NT2/D1 (cell line): ENCODE measurements around the gene ST8SIA6.

Source experiments
- YY1 ChIP-seq: IDR thresholded peaks from 2 replicates; pipeline ENCODE4 v1.6.1; 2011; ENCODE audit not compliant: insufficient read length, insufficient read depth
- ZNF274 ChIP-seq: IDR thresholded peaks from 2 replicates; pipeline ENCODE4 v1.6.1; 2011; ENCODE audit warnings: mild to moderate bottlenecking, low read depth, low read length

DNA sequence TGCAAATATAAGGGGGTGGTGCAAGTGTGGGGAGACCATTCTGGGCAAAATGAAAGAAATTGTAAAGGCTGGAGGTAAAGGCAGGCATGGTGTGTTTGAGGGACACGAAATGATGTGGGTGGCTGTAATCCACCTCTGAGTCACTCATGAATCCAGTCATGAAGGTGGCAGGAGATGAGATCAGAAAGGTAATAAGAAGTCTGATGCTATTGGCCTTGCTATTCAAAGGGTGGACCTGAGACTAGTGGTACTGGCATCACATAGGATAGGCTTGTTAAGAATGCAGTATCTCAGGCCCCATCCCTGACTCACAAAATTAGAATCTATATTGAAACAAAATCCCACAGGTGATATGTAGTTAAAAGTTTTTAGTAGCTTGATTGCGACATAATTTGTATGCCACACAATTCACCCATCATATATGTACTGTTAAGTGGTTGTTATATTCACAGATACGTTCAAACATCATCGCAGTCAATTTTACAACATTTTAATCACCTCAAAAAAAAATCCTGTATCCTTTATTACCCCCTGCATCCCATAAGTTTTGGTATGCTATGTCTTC is 85.6 kb downstream of the ST8SIA6 start:
- no peak for TF ChIP-seq YY1
- TF ChIP-seq ZNF274: no peak
